GM13977 (cell line): ENCODE results near the gene DNAJC6.

ENCODE experiments used
- DNase-seq: peaks from one replicate; pipeline ENCODE4 v3.0.0; 2012; ENCODE audit warnings: low spot score
- in situ Hi-C: fragments of 300-500 bp; cut with MboI; formaldehyde crosslinking; loops from one replicate; pipeline ENCODE4 v1.12.0; 2022; ENCODE audit warnings: low sequenced_read_pairs, low pct_unique_long_range_greater_than_20kb, mixed read lengths, inconsistent platforms; ENCODE audit not compliant: unreplicated experiment
- TF ChIP-seq, protein P1 (sequence below): IDR thresholded peaks from 2 replicates; pipeline ENCODE4 v1.5.1; 2012; ENCODE audit warnings: mild to moderate bottlenecking, control low read depth; ENCODE audit not compliant: insufficient read depth; ENCODE audit errors: extremely low read depth, missing control alignments

The DNAJC6 gene

GRCh38 chr1:65421351-65422025 is 112.1 kb downstream of the DNAJC6 start:
- in situ Hi-C loops = no loop called here
- TF ChIP-seq, protein P1, sequence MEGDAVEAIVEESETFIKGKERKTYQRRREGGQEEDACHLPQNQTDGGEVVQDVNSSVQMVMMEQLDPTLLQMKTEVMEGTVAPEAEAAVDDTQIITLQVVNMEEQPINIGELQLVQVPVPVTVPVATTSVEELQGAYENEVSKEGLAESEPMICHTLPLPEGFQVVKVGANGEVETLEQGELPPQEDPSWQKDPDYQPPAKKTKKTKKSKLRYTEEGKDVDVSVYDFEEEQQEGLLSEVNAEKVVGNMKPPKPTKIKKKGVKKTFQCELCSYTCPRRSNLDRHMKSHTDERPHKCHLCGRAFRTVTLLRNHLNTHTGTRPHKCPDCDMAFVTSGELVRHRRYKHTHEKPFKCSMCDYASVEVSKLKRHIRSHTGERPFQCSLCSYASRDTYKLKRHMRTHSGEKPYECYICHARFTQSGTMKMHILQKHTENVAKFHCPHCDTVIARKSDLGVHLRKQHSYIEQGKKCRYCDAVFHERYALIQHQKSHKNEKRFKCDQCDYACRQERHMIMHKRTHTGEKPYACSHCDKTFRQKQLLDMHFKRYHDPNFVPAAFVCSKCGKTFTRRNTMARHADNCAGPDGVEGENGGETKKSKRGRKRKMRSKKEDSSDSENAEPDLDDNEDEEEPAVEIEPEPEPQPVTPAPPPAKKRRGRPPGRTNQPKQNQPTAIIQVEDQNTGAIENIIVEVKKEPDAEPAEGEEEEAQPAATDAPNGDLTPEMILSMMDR = no peak
- DNase-seq = no peak

- in situ Hi-C loops = no loop called here
- TF ChIP-seq, protein P1 = no peak
- no peak for DNase-seq
These were observed 113.2 kb downstream of the DNAJC6 start for GRCh38 chr1:65422241-65423203.

GRCh38 chr1:65423884-65424572 is 114.7 kb downstream of the DNAJC6 start:
- TF ChIP-seq, protein P1 = no peak
- no peak for DNase-seq
- in situ Hi-C loops = no loop called here

DNA sequence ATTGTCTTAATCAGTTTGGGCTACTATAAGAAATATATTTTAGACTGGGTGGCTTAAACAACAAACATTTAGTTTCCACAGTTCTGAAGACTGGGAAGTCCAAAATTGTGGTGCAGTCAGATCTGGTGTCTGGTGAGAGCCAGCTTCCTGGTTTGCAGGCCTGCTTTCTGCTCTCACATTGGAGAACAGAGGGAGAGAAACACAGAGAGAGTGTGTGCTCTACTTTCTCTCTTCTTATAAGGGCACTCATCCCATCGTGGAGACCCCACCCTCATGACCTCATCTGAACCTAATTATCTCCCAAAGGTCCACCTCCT is 115.2 kb downstream of the DNAJC6 start:
- no peak for DNase-seq
- TF ChIP-seq, protein P1 = no peak
- in situ Hi-C loops = no loop called here

GRCh38 chr1:65425006-65425405 is 115.7 kb downstream of the DNAJC6 start:
- in situ Hi-C loops = no loop called here
- TF ChIP-seq, protein P1 = no peak
- no peak for DNase-seq

GRCh38 chr1:65425697-65426096 is 116.4 kb downstream of the DNAJC6 start:
- in situ Hi-C loops = no loop called here
- DNase-seq = no peak
- TF ChIP-seq, protein P1 = no peak
